Measurements from ENCODE around the gene VARS2. TPM values are rescaled to one million over a fixed set of nuclear protein-coding genes. Genes with fewer than 3 reads are reported as not detected.

The VARS2 gene
- total and polyA plus RNA-seq, 2 donors from 2014 or later: 30.4 to 34.5 TPM

- no peak for FAIRE-seq
- Histone ChIP-seq H3K27ac (ENCODE audit: low read depth in 2 of 2, low read length in 2 of 2) (no peak overlapping the region), H3K36me3 (ENCODE audit: control insufficient read depth in 2 of 3, insufficient read depth in 3 of 3, low read length in 3 of 3) (no peaks in the 10 kb centered on the region), H3K4me3 (ENCODE audit: low read length in 3 of 3) (no peak overlapping the region), H3K27me3 (ENCODE audit: control insufficient read depth, insufficient read depth, low read length) (no peaks in the 10 kb centered on the region), H3K9ac (ENCODE audit: low read length in 3 of 3) (no peak overlapping the region), H3K4me1 (ENCODE audit: control insufficient read depth in 2 of 3, insufficient read depth in 2 of 3, low read depth in 1 of 3, low read length in 3 of 3) (no peaks in the 10 kb centered on the region), H3K9me3 (ENCODE audit: control insufficient read depth in 2 of 3, insufficient read depth in 1 of 3, low read length in 3 of 3) (no peaks in the 10 kb centered on the region)
- intact Hi-C loops (cut with DNase I): no loop called here
- no peak for TF ChIP-seq CTCF (IDR thresholded peaks at IDR 0.05; ENCODE audit: borderline replicate concordance, extremely low read depth, insufficient read depth)
- DNase-seq: no peak
These were observed 33.2 kb downstream of the VARS2 start for GRCh38 chr6:30947231-30947630.

GRCh38 chr6:30948811-30949210, 34.8 kb downstream of the VARS2 start:
- H3K9me3 ChIP-seq (ENCODE audit: control insufficient read depth in 2 of 3, insufficient read depth in 1 of 3, low read length in 3 of 3): no peaks in the 10 kb centered on the region
- H3K27ac ChIP-seq (ENCODE audit: low read depth in 2 of 2, low read length in 2 of 2): no peak overlapping the region
- no peaks in the 10 kb centered on the region for H3K27me3 ChIP-seq (ENCODE audit: control insufficient read depth, insufficient read depth, low read length)
- no peak overlapping the region for H3K9ac ChIP-seq (ENCODE audit: low read length in 3 of 3)
- no peaks in the 10 kb centered on the region for H3K4me1 ChIP-seq (ENCODE audit: control insufficient read depth in 2 of 3, insufficient read depth in 2 of 3, low read depth in 1 of 3, low read length in 3 of 3)
- FAIRE-seq (no peak), DNase-seq (no peak)
- H3K4me3 ChIP-seq (ENCODE audit: low read length in 3 of 3): no peak overlapping the region
- no peaks in the 10 kb centered on the region for H3K36me3 ChIP-seq (ENCODE audit: control insufficient read depth in 2 of 3, insufficient read depth in 3 of 3, low read length in 3 of 3)
- TF ChIP-seq CTCF (IDR thresholded peaks at IDR 0.05; ENCODE audit: borderline replicate concordance, extremely low read depth, insufficient read depth): no peak
- intact Hi-C loops (cut with DNase I): no loop called here

- no peak overlapping the region for H3K9ac ChIP-seq (ENCODE audit: low read length in 3 of 3)
- H3K36me3 ChIP-seq (ENCODE audit: control insufficient read depth in 2 of 3, insufficient read depth in 3 of 3, low read length in 3 of 3): no peaks in the 10 kb centered on the region
- no peak overlapping the region for H3K27ac ChIP-seq (ENCODE audit: low read depth in 2 of 2, low read length in 2 of 2)
- no peaks in the 10 kb centered on the region for H3K4me1 ChIP-seq (ENCODE audit: control insufficient read depth in 2 of 3, insufficient read depth in 2 of 3, low read depth in 1 of 3, low read length in 3 of 3)
- intact Hi-C loops (cut with DNase I): no loop called here
- DNase-seq: no peak
- TF ChIP-seq CTCF (IDR thresholded peaks at IDR 0.05; ENCODE audit: borderline replicate concordance, extremely low read depth, insufficient read depth): no peak
- no peak overlapping the region for H3K4me3 ChIP-seq (ENCODE audit: low read length in 3 of 3)
- no peaks in the 10 kb centered on the region for H3K9me3 ChIP-seq (ENCODE audit: control insufficient read depth in 2 of 3, insufficient read depth in 1 of 3, low read length in 3 of 3)
- no peaks in the 10 kb centered on the region for H3K27me3 ChIP-seq (ENCODE audit: control insufficient read depth, insufficient read depth, low read length)
- no peak for FAIRE-seq
These were observed 38.0 kb downstream of the VARS2 start for GRCh38 chr6:30951907-30952469.

Data from kidney (tissue), 14 donors.